Gastroesophageal sphincter (tissue), 4 donors: ENCODE measurements around the gene PRKAR2B. TPM values are rescaled to one million over a fixed set of nuclear protein-coding genes. Genes with fewer than 3 reads are reported as not detected.
"Not testable (repeated sequence)": the region's sequence is repeated elsewhere in the genome, so short reads cannot be mapped to it uniquely, and the experiment has no call there.

Source experiments
- ATAC-seq: fragments of 150-250 bp; one replicate; pipeline ENCODE4 v1.9.1; 2016; ENCODE audit warnings: mild to moderate bottlenecking, moderate library complexity
- H3K27ac ChIP-seq, 4 donors: fragments of 200-600 bp; sonication (generic) in 3 of 4; 1 replicate in 3 of 4; 2 replicates in 1 of 4; pipeline ENCODE4 v1.5.1; 2016 to 2019
- H3K27me3 ChIP-seq: fragments of 200-600 bp; sonication (generic); one replicate; pipeline ENCODE4 v1.5.1; 2019
- H3K36me3 ChIP-seq, 2 donors: fragments of 200-600 bp; sonication (generic); one replicate each; pipeline ENCODE4 v1.5.1; 2019; ENCODE audit warnings: control low read depth in 1 of 2
- H3K4me1 ChIP-seq, 3 donors: fragments of 200-600 bp; sonication (generic); 1 replicate in 2 of 3; 2 replicates in 1 of 3; pipeline ENCODE4 v1.5.1; 2016 to 2019; ENCODE audit warnings: control low read depth in 2 of 3
- H3K4me3 ChIP-seq, 2 donors: fragments of 200-600 bp; sonication (generic); one replicate each; pipeline ENCODE4 v1.5.1; 2019; ENCODE audit warnings: mild to moderate bottlenecking in 1 of 2, moderate library complexity in 1 of 2
- H3K9me3 ChIP-seq, 3 donors: fragments of 200-600 bp; sonication (generic); one replicate each; pipeline ENCODE4 v1.5.1; 2017 to 2019; ENCODE audit warnings: control low read depth in 2 of 3
- CTCF ChIP-seq, 4 experiments: fragments of 200-600 bp in 2 of 4; fragments of 450-650 bp in 2 of 4; sonication (generic) in 1 of 4; IDR thresholded peaks; one replicate each; pipeline ENCODE4 v1.5.1; 2017 to 2019; ENCODE audit warnings: antibody characterized with exemption in 4 of 4, mild to moderate bottlenecking in 2 of 4, moderate library complexity in 2 of 4
- EP300 ChIP-seq: sonication (generic); formaldehyde crosslinking; IDR thresholded peaks from one replicate; pipeline ENCODE4 v1.6.1; 2017; ENCODE audit warnings: antibody characterized with exemption, mild to moderate bottlenecking
- POLR2A ChIP-seq, 2 donors: fragments of 450-650 bp; IDR thresholded peaks; one replicate each; pipeline ENCODE4 v1.6.1; 2017; ENCODE audit warnings: antibody characterized with exemption in 2 of 2, mild to moderate bottlenecking in 2 of 2, moderate library complexity in 1 of 2
- POLR2AphosphoS5 ChIP-seq: sonication (generic); formaldehyde crosslinking; IDR thresholded peaks from one replicate; pipeline ENCODE4 v1.6.1; 2017; ENCODE audit warnings: antibody characterized with exemption
- WGBS, 2 donors: methylation state at CpG; one replicate each; pipeline ENCODE4 v1.1.5; 2018; ENCODE audit warnings: low coverage in 1 of 2; 5-methylcytosine and 5-hydroxymethylcytosine counted together
- total RNA-seq, 4 donors: library from RNA; depleted of rRNA; stranded (reverse); fragments of >200 nt; gene quantifications; one replicate each; pipeline ENCODE4 v1.1.0, GENCODE V29; 2016

The PRKAR2B gene
- total RNA-seq, 4 donors from 2014 or later: 83.5 to 160 (median 119) TPM

- TF ChIP-seq EP300: no peak
- TF ChIP-seq POLR2A (IDR thresholded peaks at IDR 0.05): no peak
- TF ChIP-seq POLR2AphosphoS5: no peak
- TF ChIP-seq CTCF (IDR thresholded peaks at IDR 0.05): no peak
- Histone ChIP-seq H3K27me3 (no peaks in the 10 kb centered on the region), H3K9me3 (no peaks in the 10 kb centered on the region), H3K4me3 (peak overlapping the region in 1 of 2 donors; percentile 1), H3K27ac (peak overlapping the region; percentile 49 to 81 (median 73)), H3K36me3 (no peaks in the 10 kb centered on the region), H3K4me1 (peaks cover 0 to 65% (median 2%) of the 10 kb centered on the region in 3 donors)
- WGBS, 2 donors: 7 to 22% methylated on average over 2 of the region's 2 CpGs
- ATAC-seq: no peak
These were observed 6.9 kb downstream of the PRKAR2B start for GRCh38 chr7:107051376-107051775.

- not testable (repeated sequence) for ATAC-seq
- WGBS, 2 donors: 100% methylated on average over 1 of the region's 1 CpG; no CpG with 5 or more reads in 1 of the 2 donors
- H3K4me1 ChIP-seq: peaks cover 0 to 70% (median 0%) of the 10 kb centered on the region in 3 donors
These were observed 10.5 kb downstream of the PRKAR2B start for GRCh38 chr7:107054965-107055364.

GRCh38 chr7:107056058-107056457 is 11.6 kb downstream of the PRKAR2B start:
- not testable (repeated sequence) for H3K27me3 ChIP-seq, H3K4me3 ChIP-seq, ATAC-seq, H3K9me3 ChIP-seq, H3K36me3 ChIP-seq
- 96% methylated on average over 3 of the region's 3 CpGs; no CpG with 5 or more reads in 1 of the 2 donors for WGBS, 2 donors
- Histone ChIP-seq H3K4me1 (peaks cover 0 to 66% (median 0%) of the 10 kb centered on the region in 3 donors), H3K27ac (peak overlapping the region in 1 of 4 donors; percentile 73)

More at GRCh38 chr7:107054965-107055364, 10.5 kb downstream of the PRKAR2B start:
- H3K36me3 ChIP-seq, H3K4me3 ChIP-seq, H3K27ac ChIP-seq, H3K9me3 ChIP-seq, H3K27me3 ChIP-seq: not testable (repeated sequence)

- ATAC-seq: no peak
These were observed 12.4 kb downstream of the PRKAR2B start for GRCh38 chr7:107056728-107057473.

GRCh38 chr7:107057474-107057833 is 12.9 kb downstream of the PRKAR2B start:
- Histone ChIP-seq H3K36me3 (no peaks in the 10 kb centered on the region), H3K4me3 (no peak overlapping the region), H3K27me3 (no peaks in the 10 kb centered on the region), H3K27ac (peak overlapping the region; percentile 23 to 73 (median 58)), H3K9me3 (no peaks in the 10 kb centered on the region), H3K4me1 (peaks cover 0 to 52% (median 0%) of the 10 kb centered on the region in 3 donors)
- TF ChIP-seq EP300: no peak
- WGBS, 2 donors: 77 to 88% methylated on average over 3 of the region's 3 CpGs
- no peak for ATAC-seq

More at GRCh38 chr7:107056728-107057473, 12.4 kb downstream of the PRKAR2B start:
- H3K4me3 ChIP-seq: no peak overlapping the region
- no peaks in the 10 kb centered on the region for H3K27me3 ChIP-seq
- TF ChIP-seq EP300: no peak
- TF ChIP-seq CTCF (IDR thresholded peaks at IDR 0.05): no peak
- no peak for TF ChIP-seq POLR2A (IDR thresholded peaks at IDR 0.05)
- TF ChIP-seq POLR2AphosphoS5: no peak
- H3K4me1 ChIP-seq: peaks cover 0 to 58% (median 0%) of the 10 kb centered on the region in 3 donors
- peak overlapping the region; percentile 45 to 73 (median 58) for H3K27ac ChIP-seq
- H3K9me3 ChIP-seq: no peaks in the 10 kb centered on the region
- 39 to 68% methylated on average over 8 of the region's 8 CpGs for WGBS, 2 donors
- no peaks in the 10 kb centered on the region for H3K36me3 ChIP-seq

GRCh38 chr7:107059468-107059867 is 15.0 kb downstream of the PRKAR2B start:
- no peak for TF ChIP-seq POLR2A (IDR thresholded peaks at IDR 0.05)
- no peak for TF ChIP-seq EP300
- TF ChIP-seq POLR2AphosphoS5: no peak

More at GRCh38 chr7:107059468-107059867, 15.0 kb downstream of the PRKAR2B start:
- no peaks in the 10 kb centered on the region for H3K9me3 ChIP-seq
- no peak overlapping the region for H3K4me3 ChIP-seq
- peaks cover 2 to 56% (median 4%) of the 10 kb centered on the region in 3 donors for H3K4me1 ChIP-seq
- H3K36me3 ChIP-seq: no peaks in the 10 kb centered on the region
- H3K27ac ChIP-seq: peak overlapping the region in 1 of 4 donors; percentile 73
- no peak for ATAC-seq
- no peaks in the 10 kb centered on the region for H3K27me3 ChIP-seq
